ENCODE measurements around the gene ZNF839.

ZNF839 gene

GRCh38 chr14:102363182-102363943 is 43.8 kb downstream of the ZNF839 start:
- Histone ChIP-seq H3K36me3 (peaks cover 10% of the 10 kb centered on the region), H3K4me1 (ENCODE audit: control insufficient read depth in 1 of 2, insufficient read depth in 1 of 2, low read depth in 1 of 2, low read length in 1 of 2) (peaks cover 47 to 53% of the 10 kb centered on the region in 2 experiments), H3K4me3 (ENCODE audit: low read depth in 1 of 2, low read length in 1 of 2) (peak overlapping the region; percentile 78 to 90), H3K27me3 (no peaks in the 10 kb centered on the region), H3K9me3 (no peaks in the 10 kb centered on the region), H3K27ac (peak overlapping the region; percentile 98)
- no peak for TF ChIP-seq CTCF (IDR thresholded peaks at IDR 0.05)

- Histone ChIP-seq H3K36me3 (peaks cover 10% of the 10 kb centered on the region), H3K4me1 (ENCODE audit: control insufficient read depth in 1 of 2, insufficient read depth in 1 of 2, low read depth in 1 of 2, low read length in 1 of 2) (peaks cover 76 to 82% of the 10 kb centered on the region in 2 experiments), H3K27me3 (no peaks in the 10 kb centered on the region)
Measured at GRCh38 chr14:102370305-102370809, 50.8 kb downstream of the ZNF839 start.

GRCh38 chr14:102371361-102371760 is 51.8 kb downstream of the ZNF839 start:
- Histone ChIP-seq H3K4me3 (ENCODE audit: low read depth in 1 of 2, low read length in 1 of 2) (peak overlapping the region; percentile 67 to 81), H3K9me3 (no peaks in the 10 kb centered on the region), H3K4me1 (ENCODE audit: control insufficient read depth in 1 of 2, insufficient read depth in 1 of 2, low read depth in 1 of 2, low read length in 1 of 2) (peaks cover 71 to 80% of the 10 kb centered on the region in 2 experiments), H3K27me3 (no peaks in the 10 kb centered on the region), H3K36me3 (peaks cover 19% of the 10 kb centered on the region), H3K27ac (peak overlapping the region; percentile 92)
- no peak for TF ChIP-seq CTCF (IDR thresholded peaks at IDR 0.05)

More at GRCh38 chr14:102370305-102370809, 50.8 kb downstream of the ZNF839 start:
- no peak for TF ChIP-seq CTCF (IDR thresholded peaks at IDR 0.05)
- peak overlapping the region; percentile 92 for H3K27ac ChIP-seq
- no peaks in the 10 kb centered on the region for H3K9me3 ChIP-seq
- H3K4me3 ChIP-seq (ENCODE audit: low read depth in 1 of 2, low read length in 1 of 2): peak overlapping the region; percentile 67 to 81

- peak overlapping the region; percentile 92 for H3K27ac ChIP-seq
- no peaks in the 10 kb centered on the region for H3K9me3 ChIP-seq
- H3K4me3 ChIP-seq (ENCODE audit: low read depth in 1 of 2, low read length in 1 of 2): no peak overlapping the region
- peaks cover 35% of the 10 kb centered on the region for H3K36me3 ChIP-seq
- H3K4me1 ChIP-seq (ENCODE audit: control insufficient read depth in 1 of 2, insufficient read depth in 1 of 2, low read depth in 1 of 2, low read length in 1 of 2): peaks cover 68 to 75% of the 10 kb centered on the region in 2 experiments
- no peak for TF ChIP-seq CTCF (IDR thresholded peaks at IDR 0.05)
- no peaks in the 10 kb centered on the region for H3K27me3 ChIP-seq
Measured at GRCh38 chr14:102373110-102373509, 53.6 kb downstream of the ZNF839 start.

- TF ChIP-seq CTCF (IDR thresholded peaks at IDR 0.05): no peak
- no peaks in the 10 kb centered on the region for H3K9me3 ChIP-seq
Measured at GRCh38 chr14:102374264-102374663, 54.7 kb downstream of the ZNF839 start.

More at GRCh38 chr14:102374264-102374663, 54.7 kb downstream of the ZNF839 start:
- H3K27me3 ChIP-seq: no peaks in the 10 kb centered on the region
- H3K36me3 ChIP-seq: peaks cover 46% of the 10 kb centered on the region
- no peak overlapping the region for H3K4me3 ChIP-seq (ENCODE audit: low read depth in 1 of 2, low read length in 1 of 2)
- peaks cover 59 to 63% of the 10 kb centered on the region in 2 experiments for H3K4me1 ChIP-seq (ENCODE audit: control insufficient read depth in 1 of 2, insufficient read depth in 1 of 2, low read depth in 1 of 2, low read length in 1 of 2)
- peak overlapping the region; percentile 62 for H3K27ac ChIP-seq
